ENCODE data around the gene AFF3.

AFF3 gene

GRCh38 chr2:100145893-100146656 is 3.7 kb upstream of the AFF3 start:
- Histone ChIP-seq H3K4me1 (ENCODE audit: control insufficient read depth in 1 of 2, insufficient read depth in 1 of 2, low read depth in 1 of 2, low read length in 1 of 2) (no peaks in the 10 kb centered on the region), H3K9me3 (no peaks in the 10 kb centered on the region), H3K4me3 (ENCODE audit: low read depth in 1 of 2, low read length in 1 of 2) (no peak overlapping the region), H3K27me3 (no peaks in the 10 kb centered on the region), H3K36me3 (no peaks in the 10 kb centered on the region), H3K27ac (no peak overlapping the region)
- no peak for TF ChIP-seq CTCF (IDR thresholded peaks at IDR 0.05)

DNA sequence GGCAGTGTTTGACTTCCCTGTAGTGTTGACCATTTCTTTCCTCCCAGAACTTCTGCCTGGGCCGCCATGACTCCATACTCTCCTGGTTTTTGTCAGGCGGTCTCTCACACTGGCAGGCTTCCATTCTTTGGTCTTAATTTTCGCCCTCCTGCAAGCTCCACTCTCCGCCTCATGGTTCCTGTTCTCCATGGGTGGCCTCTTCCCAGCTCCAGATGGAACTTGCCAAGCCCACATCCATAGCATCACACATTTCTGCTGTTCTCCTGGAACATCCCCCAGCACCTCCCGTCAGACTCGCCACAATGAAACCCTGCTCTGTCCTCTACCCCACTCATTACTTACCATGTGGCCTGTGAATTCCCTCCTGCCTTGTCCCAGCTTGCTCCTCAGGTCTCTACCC is 896 bp upstream of the AFF3 start:
- H3K4me1 ChIP-seq (ENCODE audit: control insufficient read depth in 1 of 2, insufficient read depth in 1 of 2, low read depth in 1 of 2, low read length in 1 of 2), result no peaks in the 10 kb centered on the region
- H3K4me3 ChIP-seq (ENCODE audit: low read depth in 1 of 2, low read length in 1 of 2), result no peak overlapping the region
- no peak overlapping the region for H3K27ac ChIP-seq
- H3K9me3 ChIP-seq, result no peaks in the 10 kb centered on the region
- H3K36me3 ChIP-seq, result no peaks in the 10 kb centered on the region
- TF ChIP-seq CTCF (IDR thresholded peaks at IDR 0.05), result no peak
- no peaks in the 10 kb centered on the region for H3K27me3 ChIP-seq

- no peak for TF ChIP-seq CTCF (IDR thresholded peaks at IDR 0.05)
- H3K36me3 ChIP-seq, result no peaks in the 10 kb centered on the region
- no peaks in the 10 kb centered on the region for H3K4me1 ChIP-seq (ENCODE audit: control insufficient read depth in 1 of 2, insufficient read depth in 1 of 2, low read depth in 1 of 2, low read length in 1 of 2)
- H3K27ac ChIP-seq, result no peak overlapping the region
- no peaks in the 10 kb centered on the region for H3K9me3 ChIP-seq
- no peaks in the 10 kb centered on the region for H3K27me3 ChIP-seq
- H3K4me3 ChIP-seq (ENCODE audit: low read depth in 1 of 2, low read length in 1 of 2), result no peak overlapping the region
Observed at GRCh38 chr2:100141906-100142305, 484 bp downstream of the AFF3 start.

DNA sequence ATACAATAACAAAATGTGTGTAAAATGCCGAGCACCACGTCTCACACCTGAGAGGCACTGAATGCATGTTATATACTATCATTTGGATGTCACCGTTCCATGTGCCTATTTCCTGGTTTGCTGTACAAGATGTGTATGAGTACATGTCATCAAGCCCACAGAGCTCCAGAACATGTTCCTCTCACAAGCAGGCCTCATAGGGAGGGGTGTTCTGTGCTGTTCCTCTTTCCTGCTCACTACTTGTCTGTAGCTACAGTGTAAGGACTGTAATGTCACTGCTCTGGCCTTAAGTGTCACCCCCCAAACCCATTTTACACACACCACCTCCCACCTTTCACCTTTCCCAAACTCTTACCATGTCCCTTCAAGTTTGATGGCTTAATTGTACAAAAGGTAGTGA is 1.8 kb downstream of the AFF3 start:
- TF ChIP-seq CTCF (IDR thresholded peaks at IDR 0.05), result no peak
- H3K4me3 ChIP-seq (ENCODE audit: low read depth in 1 of 2, low read length in 1 of 2), result no peak overlapping the region
- H3K27me3 ChIP-seq, result no peaks in the 10 kb centered on the region
- no peaks in the 10 kb centered on the region for H3K36me3 ChIP-seq
- H3K9me3 ChIP-seq, result no peaks in the 10 kb centered on the region
- no peaks in the 10 kb centered on the region for H3K4me1 ChIP-seq (ENCODE audit: control insufficient read depth in 1 of 2, insufficient read depth in 1 of 2, low read depth in 1 of 2, low read length in 1 of 2)
- no peak overlapping the region for H3K27ac ChIP-seq

- H3K27me3 ChIP-seq, result no peaks in the 10 kb centered on the region
- no peak overlapping the region for H3K4me3 ChIP-seq (ENCODE audit: low read depth in 1 of 2, low read length in 1 of 2)
- H3K4me1 ChIP-seq (ENCODE audit: control insufficient read depth in 1 of 2, insufficient read depth in 1 of 2, low read depth in 1 of 2, low read length in 1 of 2), result no peaks in the 10 kb centered on the region
- H3K36me3 ChIP-seq, result no peaks in the 10 kb centered on the region
- no peak overlapping the region for H3K27ac ChIP-seq
- TF ChIP-seq CTCF (IDR thresholded peaks at IDR 0.05), result no peak
- H3K9me3 ChIP-seq, result no peaks in the 10 kb centered on the region
Observed at GRCh38 chr2:100137866-100138570, 4.4 kb downstream of the AFF3 start.
